PC-3 (cell line): ENCODE measurements around the gene DBET. TPM values are rescaled to one million over a fixed set of nuclear protein-coding genes. Genes with fewer than 3 reads are reported as not detected.
A peak's percentile ranks its signal among the peaks of the same experiment; 100 is the strongest.
"Not testable (repeated sequence)": the region's sequence is repeated elsewhere in the genome, so short reads cannot be mapped to it uniquely, and the experiment has no call there.

ENCODE experiments used
- ATAC-seq: fragments of 200-7000 bp; cut with Tn5 transposase; 2 replicates; pipeline ENCODE4 v1.9.1; 2020; ENCODE audit warnings: mild to moderate bottlenecking, moderate library complexity
- BruUV-seq: library from RNA; stranded (reverse); fragments of 400-500 nt; replicated peaks from 2 replicates; lab custom pipeline; 2021; lab: Mats Ljungman, UMichigan
- CTCF ChIA-PET: fragments of 300-600 bp; sonication (Branson Sonifier 250); formaldehyde crosslinking; loops from one replicate; lab custom pipeline; 2022; ENCODE audit warnings: antibody characterized with exemption; lab: Charles Lee
- POLR2A ChIA-PET: fragments of 300-600 bp; sonication (Branson Sonifier 250); formaldehyde crosslinking; loops from one replicate; lab custom pipeline; 2022; ENCODE audit warnings: antibody characterized with exemption; ENCODE audit not compliant: unreplicated experiment; lab: Charles Lee
- DNase-seq: peaks from one replicate; pipeline ENCODE4 v3.0.0-alpha.2; 2015
- H2AFZ ChIP-seq: fragments of 300-600 bp; sonication (generic); 2 replicates; pipeline ENCODE4 v1.6.0; 2016; ENCODE audit warnings: antibody characterized with exemption, low read length
- H3F3A ChIP-seq: fragments of 300-600 bp; sonication (generic); one replicate; pipeline ENCODE4 v1.6.0; 2017; ENCODE audit warnings: antibody characterized with exemption, low read length, control low read depth, mild to moderate bottlenecking; ENCODE audit not compliant: unreplicated experiment
- H3K27ac ChIP-seq: fragments of 300-600 bp; sonication (generic); 2 replicates; pipeline ENCODE4 v1.5.1; 2016; ENCODE audit warnings: mild to moderate bottlenecking, low read length
- H3K27me3 ChIP-seq: fragments of 300-600 bp; sonication (generic); 2 replicates; pipeline ENCODE4 v1.6.1; 2016; ENCODE audit warnings: low read length, mixed read lengths
- H3K36me3 ChIP-seq: fragments of 300-600 bp; sonication (generic); 2 replicates; pipeline ENCODE4 v1.6.1; 2016; ENCODE audit warnings: low read depth, mixed run types, low read length, mixed read lengths
- H3K4me1 ChIP-seq: fragments of 300-600 bp; sonication (generic); 2 replicates; pipeline ENCODE4 v1.5.1; 2016; ENCODE audit warnings: low read length; ENCODE audit not compliant: insufficient read depth
- H3K4me2 ChIP-seq: fragments of 300-600 bp; sonication (generic); 2 replicates; pipeline ENCODE4 v1.6.0; 2016; ENCODE audit warnings: low read length
- H3K4me3 ChIP-seq: fragments of 300-600 bp; sonication (generic); 2 replicates; pipeline ENCODE4 v1.5.1; 2016; ENCODE audit warnings: mild to moderate bottlenecking, low read length, mixed read lengths
- H3K79me2 ChIP-seq: fragments of 300-600 bp; sonication (generic); 2 replicates; pipeline ENCODE4 v1.6.1; 2017; ENCODE audit warnings: low read length, mixed read lengths
- H3K9ac ChIP-seq: fragments of 300-600 bp; sonication (generic); 2 replicates; pipeline ENCODE4 v1.6.0; 2016; ENCODE audit warnings: mild to moderate bottlenecking, low read length
- H3K9me2 ChIP-seq: fragments of 300-600 bp; sonication (generic); replicated peaks from 2 replicates; pipeline ENCODE4 v1.6.1; 2016; ENCODE audit warnings: mixed run types, low read length, mixed read lengths
- H3K9me3 ChIP-seq: fragments of 300-600 bp; sonication (generic); 2 replicates; pipeline ENCODE4 v1.6.1; 2016; ENCODE audit warnings: low read length, mixed read lengths
- H4K20me1 ChIP-seq: fragments of 300-600 bp; sonication (generic); 2 replicates; pipeline ENCODE4 v1.6.1; 2016; ENCODE audit warnings: low read length, mixed read lengths
- intact Hi-C: fragments of 100-400 bp; cut with micrococcal nuclease; formaldehyde crosslinking; loops from 2 replicates; pipeline ENCODE4 v1.9.0; 2023
- total RNA-seq: library from RNA; depleted of rRNA; stranded (reverse); fragments of >200 nt; gene quantifications from 2 replicates; pipeline ENCODE4 v1.2.3, GENCODE V29; 2014

Gene DBET
- total RNA-seq, 1 experiment from 2014 or later, result not detected

DNA sequence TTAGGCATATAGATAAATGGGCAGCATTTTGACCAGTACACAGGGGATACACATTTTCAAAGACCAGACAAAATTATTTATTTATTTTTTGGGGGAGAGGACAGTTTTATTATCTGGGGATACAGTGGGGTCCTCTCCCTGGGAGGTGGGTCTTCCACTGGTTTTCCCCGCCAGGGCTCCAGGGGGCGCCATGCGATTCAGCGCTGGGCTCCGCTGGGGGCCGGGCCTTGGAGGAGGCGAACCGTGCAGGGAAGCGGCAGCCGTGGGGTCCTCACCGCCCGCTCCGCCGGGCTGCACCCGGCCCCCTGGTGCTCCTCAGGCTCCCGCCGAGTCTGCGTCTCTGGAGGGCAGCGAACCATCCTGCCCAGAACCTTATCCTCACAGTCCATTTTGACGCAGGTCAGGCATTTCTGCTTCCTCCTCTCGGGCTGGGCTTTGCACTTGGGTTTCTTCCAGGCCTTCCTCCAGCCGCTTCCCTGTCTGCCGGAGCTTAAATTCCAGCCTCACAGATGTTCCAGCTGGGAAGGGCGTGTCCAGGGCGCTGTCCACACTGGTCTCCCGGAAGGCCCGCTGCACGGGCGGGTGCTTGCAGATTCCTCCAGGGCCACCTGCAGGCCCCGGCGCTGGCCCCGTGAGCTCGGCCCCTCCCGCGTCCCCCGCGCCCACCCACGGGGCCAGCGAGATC is 26.5 kb upstream of the DBET start:
- H3K79me2 ChIP-seq, H3K27me3 ChIP-seq, H3K9ac ChIP-seq, H3K9me2 ChIP-seq, H3K4me3 ChIP-seq, H3K27ac ChIP-seq, H3F3A ChIP-seq, CTCF ChIA-PET, H2AFZ ChIP-seq, H3K4me1 ChIP-seq, H3K36me3 ChIP-seq, H3K9me3 ChIP-seq, BruUV-seq, H3K4me2 ChIP-seq, H4K20me1 ChIP-seq, POLR2A ChIA-PET, intact Hi-C loops, DNase-seq: not testable (repeated sequence)
- ATAC-seq, result peak; percentile 54

DNA sequence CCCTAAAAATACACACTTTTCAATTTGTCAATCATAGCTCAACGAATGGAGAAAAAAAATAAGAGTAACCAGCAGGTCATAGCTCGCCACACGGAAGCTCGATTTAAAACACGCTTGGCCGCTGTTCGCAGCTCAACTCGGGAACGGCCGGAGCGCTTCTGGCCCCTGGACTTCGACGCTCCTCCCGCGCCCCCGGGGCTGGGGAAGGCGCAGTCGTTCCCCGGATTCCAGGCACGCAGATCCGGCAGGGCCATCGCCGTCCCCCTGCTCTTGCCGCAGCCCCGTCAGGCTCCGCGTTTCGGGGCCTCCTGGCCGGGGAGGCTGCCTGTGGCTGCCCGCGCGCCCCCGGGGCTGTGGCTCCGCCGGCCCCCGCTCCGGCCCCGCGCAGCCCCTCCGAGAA is 23.4 kb upstream of the DBET start:
- DNase-seq, intact Hi-C loops, ATAC-seq, POLR2A ChIA-PET, H4K20me1 ChIP-seq, H3K4me1 ChIP-seq, H3K79me2 ChIP-seq, H3K4me3 ChIP-seq, H3K27ac ChIP-seq, H3K9me2 ChIP-seq, CTCF ChIA-PET, H3K27me3 ChIP-seq, H2AFZ ChIP-seq, H3K4me2 ChIP-seq, BruUV-seq, H3F3A ChIP-seq, H3K36me3 ChIP-seq, H3K9ac ChIP-seq, H3K9me3 ChIP-seq: not testable (repeated sequence)

DNA sequence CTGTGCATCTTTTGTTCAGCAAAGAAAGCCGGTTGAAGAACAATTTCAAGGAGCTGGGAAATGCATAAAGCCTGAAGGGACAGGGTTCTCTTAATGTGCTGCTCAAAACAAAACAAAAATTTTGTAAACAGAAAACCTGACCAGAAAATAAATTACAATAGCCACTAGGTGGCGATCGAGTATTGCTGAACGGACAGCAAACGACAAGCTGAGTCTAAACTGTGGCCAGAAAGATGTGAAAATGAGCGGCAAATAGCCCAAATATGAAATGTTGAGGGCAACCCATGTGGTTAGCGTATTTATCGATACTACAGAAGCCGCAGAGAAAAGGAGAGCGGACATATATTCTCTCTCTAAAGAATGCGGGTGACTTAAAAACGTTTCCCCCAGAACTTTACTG is 16.7 kb upstream of the DBET start:
- CTCF ChIA-PET, H4K20me1 ChIP-seq, intact Hi-C loops, ATAC-seq, H2AFZ ChIP-seq, POLR2A ChIA-PET, H3F3A ChIP-seq, H3K27ac ChIP-seq, H3K36me3 ChIP-seq, H3K4me1 ChIP-seq, H3K4me3 ChIP-seq, H3K9ac ChIP-seq, H3K9me3 ChIP-seq, H3K79me2 ChIP-seq, H3K9me2 ChIP-seq, H3K4me2 ChIP-seq, BruUV-seq, DNase-seq, H3K27me3 ChIP-seq: not testable (repeated sequence)

DNA sequence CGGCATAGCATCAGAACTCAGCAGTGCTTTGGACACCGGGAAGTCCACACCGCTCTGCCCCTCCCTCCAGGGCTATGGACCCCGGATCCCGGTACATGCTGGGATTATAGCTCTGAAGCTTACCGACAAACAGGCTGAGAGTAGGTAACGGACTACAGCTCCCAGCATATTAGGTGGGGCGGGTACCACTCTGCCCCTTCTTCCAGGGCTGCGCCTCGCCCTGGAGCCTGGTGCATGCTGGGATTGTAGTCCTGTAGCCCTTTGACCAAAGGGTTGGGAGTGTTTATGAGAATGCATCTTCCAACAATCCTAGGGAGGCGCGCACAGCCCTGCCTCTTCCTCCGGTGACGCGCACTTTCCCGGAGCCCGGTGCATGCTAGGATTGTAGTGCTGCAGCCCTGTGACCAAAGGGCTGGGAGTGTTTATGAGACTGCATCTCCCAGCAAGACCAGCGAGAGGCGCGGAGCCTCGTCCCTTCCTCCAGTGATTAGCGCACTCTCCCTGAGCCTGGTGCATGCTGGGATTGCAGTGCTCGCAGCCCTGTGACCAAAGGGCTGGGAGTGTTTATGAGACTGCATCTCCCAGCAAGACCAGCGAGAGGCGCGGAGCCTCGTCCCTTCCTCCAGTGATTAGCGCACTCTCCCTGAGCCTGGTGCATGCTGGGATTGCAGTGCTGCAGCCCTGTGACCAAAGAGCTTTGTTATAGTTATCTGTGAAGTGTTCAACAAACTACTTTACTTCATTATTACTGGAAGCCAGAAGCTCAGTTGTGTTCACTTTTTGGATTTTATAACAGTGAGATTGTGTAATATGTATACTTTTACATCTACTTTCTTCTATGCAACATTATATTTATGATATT is 14.7 kb upstream of the DBET start:
- DNase-seq, CTCF ChIA-PET, H3K27me3 ChIP-seq, ATAC-seq, H4K20me1 ChIP-seq, H3K27ac ChIP-seq, H3K9me2 ChIP-seq, H3K4me3 ChIP-seq, H3K9me3 ChIP-seq, H2AFZ ChIP-seq, H3F3A ChIP-seq, H3K36me3 ChIP-seq, H3K9ac ChIP-seq, POLR2A ChIA-PET, H3K4me2 ChIP-seq, intact Hi-C loops, H3K79me2 ChIP-seq, H3K4me1 ChIP-seq, BruUV-seq: not testable (repeated sequence)

DNA sequence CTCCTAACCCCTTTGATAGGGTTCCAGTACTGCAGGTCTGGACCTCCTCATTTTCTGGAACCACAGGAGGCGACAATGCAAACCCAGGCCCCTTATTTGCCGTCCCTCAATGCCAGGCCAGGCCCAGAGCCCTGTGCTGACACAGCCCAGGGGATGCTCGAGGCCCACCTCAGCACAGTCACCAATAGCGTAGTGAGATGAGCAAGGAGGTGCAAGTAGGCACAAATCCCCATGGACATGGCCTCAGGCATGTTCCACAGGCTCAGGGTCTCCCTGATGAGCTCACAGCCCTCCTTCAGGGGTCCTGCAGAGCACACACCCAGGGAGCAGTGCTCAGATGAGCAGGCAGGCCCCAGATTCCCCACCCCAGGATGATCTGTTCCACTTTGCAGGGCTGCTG is 5.3 kb upstream of the DBET start:
- H4K20me1 ChIP-seq, H3F3A ChIP-seq, BruUV-seq, H3K27me3 ChIP-seq, POLR2A ChIA-PET, H3K79me2 ChIP-seq, H3K4me2 ChIP-seq, H3K9ac ChIP-seq, DNase-seq, H3K27ac ChIP-seq, H3K36me3 ChIP-seq, ATAC-seq, H3K9me3 ChIP-seq, intact Hi-C loops, CTCF ChIA-PET, H2AFZ ChIP-seq, H3K9me2 ChIP-seq, H3K4me3 ChIP-seq, H3K4me1 ChIP-seq: not testable (repeated sequence)

DNA sequence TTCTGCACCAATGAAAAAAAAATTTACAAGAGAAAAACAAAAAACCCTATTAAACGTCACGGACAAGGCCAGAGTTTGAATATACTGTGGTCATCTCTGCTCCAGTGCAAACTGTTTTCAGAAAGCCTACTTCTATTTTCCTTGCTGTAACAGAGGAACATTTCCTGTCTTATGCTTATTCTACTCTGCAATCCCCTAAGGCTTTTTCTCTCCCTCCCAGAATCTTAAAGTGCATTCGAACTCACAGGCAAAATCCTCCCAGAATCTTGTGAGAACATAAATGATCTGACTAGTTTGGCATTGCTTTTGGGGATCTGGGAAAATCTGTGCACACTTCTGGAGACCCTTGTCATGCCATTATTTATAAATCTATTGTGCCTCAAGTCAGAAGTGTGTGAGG is 503 bp downstream of the DBET start:
- H3K27ac ChIP-seq, H3K27me3 ChIP-seq, POLR2A ChIA-PET, intact Hi-C loops, H3K9me2 ChIP-seq, BruUV-seq, H3K4me2 ChIP-seq, H2AFZ ChIP-seq, H3K4me1 ChIP-seq, H4K20me1 ChIP-seq, H3K9ac ChIP-seq, H3K9me3 ChIP-seq, CTCF ChIA-PET, H3K36me3 ChIP-seq, H3F3A ChIP-seq, ATAC-seq, DNase-seq, H3K79me2 ChIP-seq, H3K4me3 ChIP-seq: not testable (repeated sequence)
